ENCODE results near the gene HOXA7. TPM values are rescaled to one million over a fixed set of nuclear protein-coding genes. Genes with fewer than 3 reads are reported as not detected.

The HOXA7 gene
- total and polyA plus RNA-seq, 2 donors (not counting 3 experiments of a cell fraction or from before 2014, with no cell fraction given): 18.1 to 18.5 TPM

DNA sequence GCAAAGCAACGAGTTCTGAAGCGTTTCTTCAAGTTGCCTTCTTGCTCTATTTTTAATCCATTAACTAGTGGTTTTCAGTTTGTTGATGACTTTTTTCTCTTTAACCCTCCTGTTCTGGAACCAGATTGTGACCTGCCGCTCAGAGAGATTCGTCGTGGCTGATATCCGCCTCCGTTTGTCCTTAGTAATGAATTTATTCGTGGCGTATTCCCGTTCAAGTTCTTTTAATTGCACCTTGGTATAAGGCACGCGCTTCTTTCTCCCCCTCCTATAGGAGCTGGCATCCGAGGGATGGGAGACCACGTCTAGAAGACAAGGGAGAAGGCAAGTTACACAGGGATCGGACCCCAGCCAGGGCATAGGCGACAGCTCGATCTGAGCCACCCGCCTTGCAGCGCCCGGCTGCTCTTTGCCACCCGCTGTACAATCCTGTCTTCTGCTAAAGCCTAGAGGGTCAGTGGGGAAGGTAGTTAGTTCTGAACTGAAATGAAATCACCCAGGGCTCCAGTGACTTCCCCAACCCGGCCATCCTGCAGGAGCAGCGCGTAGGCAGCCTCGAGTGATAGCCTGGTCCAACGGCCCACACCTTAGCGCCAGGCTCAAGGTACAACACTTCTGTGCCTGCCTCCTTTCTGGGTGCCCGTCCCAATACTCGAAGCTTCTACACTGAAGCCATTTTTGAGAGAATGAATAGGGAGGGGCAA is 41.8 kb upstream of the HOXA7 start:
- dilution Hi-C loops (cut with MboI; ENCODE audit: extremely low pct_ligation_motif_present, low sequenced_read_pairs): no loop called here
- Histone ChIP-seq H3K9me3 (replicated peaks; ENCODE audit: control insufficient read depth, insufficient read depth, low read length) (no peaks in the 10 kb centered on the region), H3K27me3 (ENCODE audit: control insufficient read depth in 2 of 2, insufficient read depth in 2 of 2, low read length in 2 of 2) (peaks cover 71 to 94% of the 10 kb centered on the region in 2 experiments), H3K9me1 (replicated peaks; ENCODE audit: control insufficient read depth, extremely low read depth, insufficient read depth, low read length) (no peaks in the 10 kb centered on the region), H3K27ac (ENCODE audit: insufficient read depth, low read depth, low read length) (no peak overlapping the region), H3K4me1 (ENCODE audit: control insufficient read depth, extremely low read depth, insufficient read depth, low read length) (peaks cover 16% of the 10 kb centered on the region), H3K36me3 (ENCODE audit: control insufficient read depth in 2 of 2, extremely low read depth in 1 of 2, insufficient read depth in 2 of 2, low read length in 2 of 2) (no peaks in the 10 kb centered on the region), H4K20me1 (replicated peaks; ENCODE audit: control insufficient read depth, extremely low read depth, insufficient read depth, low read length) (no peaks in the 10 kb centered on the region), H3K4me3 (replicated peaks in 1 of 3; ENCODE audit: insufficient read depth in 1 of 3, low read depth in 1 of 3, low read length in 3 of 3) (no peak overlapping the region), H3K4me2 (ENCODE audit: insufficient read depth, low read length) (no peak overlapping the region), H3K79me2 (ENCODE audit: control insufficient read depth, insufficient read depth, low read length) (no peaks in the 10 kb centered on the region), H2AFZ (ENCODE audit: low read depth, low read length) (no peak overlapping the region), H3K9ac (replicated peaks; ENCODE audit: extremely low read depth, insufficient read depth, low read length) (no peak overlapping the region)
- POLR2A ChIA-PET: no interaction called here
- CTCF ChIA-PET: interaction anchor here (0.7 to 2.9 kb wide), 14 partner anchors 12 to 898 kb away, joined by 3 to 24 read pairs (median 4); partner anchors contain the start of gene HOXA11
- DNase-seq (ENCODE audit: low read depth, low spot score) (no peak), FAIRE-seq (peak; percentile 15)
- no TSS peak for BruUV-seq (replicated peaks)
- intact Hi-C loops (cut with micrococcal nuclease): no loop called here
- TF ChIP-seq MAX (IDR thresholded peaks at IDR 0.05; ENCODE audit: insufficient read depth, insufficient read length) (no peak), EZH2 (IDR thresholded peaks at IDR 0.05; ENCODE audit: borderline replicate concordance, low read depth, low read length, severe bottlenecking) (peak; percentile 73), MYC (IDR thresholded peaks at IDR 0.05; ENCODE audit: low read depth, low read length) (no peak), FOS (IDR thresholded peaks at IDR 0.05; ENCODE audit: borderline replicate concordance, insufficient read depth, low read length) (no peak)

DNA sequence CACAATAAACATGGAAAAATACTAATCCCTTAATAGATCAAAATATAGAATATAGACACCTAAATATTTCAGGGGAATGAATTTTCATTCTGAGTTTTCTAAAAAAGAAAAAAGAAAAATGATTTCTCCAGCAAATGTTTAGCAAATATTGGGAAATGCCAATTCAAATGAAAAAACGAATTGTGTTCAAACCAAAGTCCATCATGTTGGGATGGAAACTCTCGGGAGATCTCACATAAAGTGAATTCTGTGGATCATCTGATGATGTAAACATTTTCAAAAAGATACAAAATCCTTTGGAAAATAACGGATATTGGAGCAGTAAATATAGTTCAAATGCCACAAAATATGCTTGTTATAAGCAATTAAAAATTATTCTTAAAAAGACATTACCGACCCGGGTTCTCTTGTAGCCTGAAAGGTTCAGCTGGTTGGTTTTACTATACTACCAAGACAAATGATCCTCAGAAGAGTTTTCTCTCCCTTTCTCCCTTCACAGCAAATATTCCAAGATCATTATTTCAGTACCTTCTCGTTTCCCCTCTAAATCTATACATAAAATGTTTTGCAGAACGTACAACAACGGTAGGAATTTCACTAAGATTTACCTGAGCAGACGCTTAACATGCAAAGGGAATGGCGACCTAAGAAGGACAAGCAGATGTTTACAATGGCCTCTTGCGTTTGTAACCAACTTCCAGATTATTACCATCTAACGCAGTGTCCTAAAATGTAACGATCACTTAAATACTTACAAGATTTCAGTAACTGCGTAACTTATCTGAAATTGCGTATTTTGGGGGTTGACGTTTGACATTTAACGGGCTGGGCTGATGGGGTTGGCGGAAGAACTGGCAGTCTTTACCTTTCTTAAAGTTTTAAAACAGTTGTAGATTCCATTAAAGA is 40.9 kb upstream of the HOXA7 start:
- Histone ChIP-seq H3K27me3 (ENCODE audit: control insufficient read depth in 2 of 2, insufficient read depth in 2 of 2, low read length in 2 of 2) (peaks cover 63 to 88% of the 10 kb centered on the region in 2 experiments), H2AFZ (ENCODE audit: low read depth, low read length) (no peak overlapping the region), H3K36me3 (ENCODE audit: control insufficient read depth in 2 of 2, extremely low read depth in 1 of 2, insufficient read depth in 2 of 2, low read length in 2 of 2) (no peaks in the 10 kb centered on the region), H3K4me1 (ENCODE audit: control insufficient read depth, extremely low read depth, insufficient read depth, low read length) (peaks cover 16% of the 10 kb centered on the region), H3K4me2 (ENCODE audit: insufficient read depth, low read length) (no peak overlapping the region), H3K4me3 (replicated peaks in 1 of 3; ENCODE audit: insufficient read depth in 1 of 3, low read depth in 1 of 3, low read length in 3 of 3) (no peak overlapping the region), H4K20me1 (replicated peaks; ENCODE audit: control insufficient read depth, extremely low read depth, insufficient read depth, low read length) (no peaks in the 10 kb centered on the region), H3K9me3 (replicated peaks; ENCODE audit: control insufficient read depth, insufficient read depth, low read length) (no peaks in the 10 kb centered on the region), H3K9ac (replicated peaks; ENCODE audit: extremely low read depth, insufficient read depth, low read length) (no peak overlapping the region), H3K27ac (ENCODE audit: insufficient read depth, low read depth, low read length) (no peak overlapping the region), H3K79me2 (ENCODE audit: control insufficient read depth, insufficient read depth, low read length) (no peaks in the 10 kb centered on the region), H3K9me1 (replicated peaks; ENCODE audit: control insufficient read depth, extremely low read depth, insufficient read depth, low read length) (no peaks in the 10 kb centered on the region)
- no peak for TF ChIP-seq GATA2 (IDR thresholded peaks at IDR 0.05; ENCODE audit: insufficient read depth, insufficient read length, low read depth, low read length)
- TF ChIP-seq POLR2AphosphoS5 (IDR thresholded peaks at IDR 0.05; ENCODE audit: insufficient read depth, low read depth, low read length): no peak
- TF ChIP-seq CTCF (IDR thresholded peaks at IDR 0.05; ENCODE audit: extremely low read depth in 1 of 2, insufficient read depth in 1 of 2, low read depth in 1 of 2, low read length in 2 of 2): no peak
- no peak for TF ChIP-seq MAX (IDR thresholded peaks at IDR 0.05; ENCODE audit: insufficient read depth, insufficient read length)
- TF ChIP-seq MYC (IDR thresholded peaks at IDR 0.05; ENCODE audit: low read depth, low read length): no peak
- TF ChIP-seq FOS (IDR thresholded peaks at IDR 0.05; ENCODE audit: borderline replicate concordance, insufficient read depth, low read length): no peak
- no peak for TF ChIP-seq JUN (IDR thresholded peaks at IDR 0.05; ENCODE audit: borderline replicate concordance, insufficient read depth, insufficient read length, low read depth)
- TF ChIP-seq EZH2 (IDR thresholded peaks at IDR 0.05; ENCODE audit: borderline replicate concordance, low read depth, low read length, severe bottlenecking): no peak
- no peak for TF ChIP-seq POLR2A (IDR thresholded peaks at IDR 0.05; ENCODE audit: low read depth, low read length)
- dilution Hi-C loops (cut with MboI; ENCODE audit: extremely low pct_ligation_motif_present, low sequenced_read_pairs): no loop called here
- intact Hi-C loops (cut with micrococcal nuclease): no loop called here
- FAIRE-seq: no peak
- ChIA-PET CTCF (interaction anchor here (0.5 to 2.9 kb wide), 3 partner anchors 408 to 896 kb away, joined by 4 to 24 read pairs (median 14); no protein-coding TSS in a partner anchor), POLR2A (no interaction called here)
- BruUV-seq (replicated peaks): no TSS peak
- DNase-seq (ENCODE audit: low read depth, low spot score): peak; percentile 56
